Skin of body (tissue), 2 donors: ENCODE data around the gene LPAR4. TPM values are rescaled to one million over a fixed set of nuclear protein-coding genes. Genes with fewer than 3 reads are reported as not detected.
"Not testable (repeated sequence)": the region's sequence is repeated elsewhere in the genome, so short reads cannot be mapped to it uniquely, and the experiment has no call there.

Experiments
- DNase-seq: peaks from one replicate; lab custom pipeline; 2025; lab: John Stamatoyannopoulos, UW
- total RNA-seq: library from RNA; depleted of rRNA; stranded (reverse); fragments of >200 nt; gene quantifications from one replicate; pipeline ENCODE4 v1.2.3, GENCODE V29; 2014

The LPAR4 gene
- 8.0 TPM for total RNA-seq

- peak; percentile 39 for DNase-seq
Observed at GRCh38 chrX:78747489-78747888, at the start of gene LPAR4. Gene LPAR4, plus strand, starts transcription at chrX:78747720. Its CDS starts 7,150 bp downstream, at chrX:78754870.

GRCh38 chrX:78706071-78706470, 41.4 kb upstream of the LPAR4 start:
- peak; percentile 5 for DNase-seq

DNA sequence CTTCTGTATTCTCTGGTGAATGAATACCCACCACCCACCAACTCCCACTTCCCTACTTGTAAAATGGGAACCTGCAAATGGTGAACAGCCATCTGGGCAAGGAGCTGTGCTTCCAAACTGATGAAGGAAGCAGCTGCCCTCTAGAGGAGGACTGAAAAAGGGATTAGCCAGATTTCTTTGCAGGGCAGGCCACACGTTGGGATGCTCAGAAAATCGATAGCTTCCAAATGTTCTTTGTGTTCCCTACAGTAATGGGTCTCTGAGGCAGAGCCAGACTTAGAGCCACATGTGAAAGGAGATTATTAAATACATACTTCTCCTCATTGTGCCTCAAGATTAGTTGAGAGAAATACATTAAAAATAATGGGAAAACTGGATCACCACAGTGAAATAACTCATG, 39.3 kb upstream of the LPAR4 start:
- DNase-seq = peak; percentile 69

- peak; percentile 81 for DNase-seq
Observed at GRCh38 chrX:78708816-78709215, 38.7 kb upstream of the LPAR4 start.

DNA sequence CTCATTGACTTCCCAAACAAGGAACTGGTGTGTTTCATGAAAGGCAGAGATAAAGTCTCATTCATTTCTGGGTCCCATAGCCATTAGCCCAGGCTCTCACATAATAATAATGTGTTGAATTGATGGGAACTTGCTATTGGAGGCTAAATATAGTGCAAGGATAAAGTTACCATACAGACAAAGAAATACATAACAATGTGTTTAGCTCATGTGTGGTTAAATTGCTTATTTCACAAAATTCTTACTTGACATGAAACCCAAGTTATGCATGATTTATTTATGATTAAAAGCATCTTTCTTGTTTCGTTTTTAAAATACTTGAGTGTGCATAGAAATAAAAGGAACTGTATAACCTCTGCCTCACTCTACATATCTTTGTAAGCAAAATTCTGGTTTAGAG, 37.3 kb upstream of the LPAR4 start:
- peak; percentile 31 for DNase-seq

GRCh38 chrX:78712336-78712735, 35.2 kb upstream of the LPAR4 start:
- no peak for DNase-seq

DNA sequence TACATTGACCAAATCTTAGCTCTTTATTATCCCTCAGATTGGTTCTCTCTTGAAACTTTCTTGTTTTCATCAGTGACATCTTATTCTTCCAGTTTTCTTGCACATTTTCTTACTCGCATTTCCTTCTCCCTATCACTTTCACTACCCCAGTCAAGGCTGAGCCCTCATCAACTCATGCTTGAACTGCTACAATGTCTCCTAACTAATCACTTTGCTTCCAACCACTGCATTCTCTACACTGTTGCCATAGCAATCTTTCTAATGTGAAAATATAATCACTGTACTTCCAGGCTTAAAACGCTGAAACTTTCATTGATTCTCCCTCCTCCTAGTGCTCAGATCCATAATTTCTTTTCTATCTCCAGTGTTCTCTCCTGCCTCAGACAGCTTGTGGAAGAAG, 22.2 kb upstream of the LPAR4 start:
- no peak for DNase-seq

- no peak for DNase-seq
Observed at GRCh38 chrX:78746496-78746895, 1.0 kb upstream of the LPAR4 start.

- peak; percentile 35 for DNase-seq
Observed at GRCh38 chrX:78747971-78748370, 451 bp downstream of the LPAR4 start.

DNA sequence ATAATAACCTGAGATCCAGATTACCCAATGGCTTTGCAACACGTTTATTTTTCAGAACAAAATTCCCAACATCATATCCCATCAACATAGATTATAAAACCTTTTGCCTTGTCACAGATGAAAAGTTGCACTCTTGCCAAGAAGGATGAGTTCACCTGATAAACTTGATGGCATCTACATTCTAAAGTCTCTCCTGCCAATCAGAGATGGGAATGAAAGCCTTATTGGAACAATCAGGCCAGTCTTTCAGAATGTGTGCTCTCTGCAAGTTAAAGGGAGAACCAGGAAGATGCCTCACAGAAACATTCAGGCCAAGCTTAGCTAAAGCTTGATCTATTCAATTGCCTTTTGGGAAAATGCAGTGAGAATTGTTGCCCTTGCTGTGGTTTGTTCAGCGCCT, 1.3 kb downstream of the LPAR4 start:
- DNase-seq = no peak

- DNase-seq = no peak
Observed at GRCh38 chrX:78753571-78753970, 6.1 kb downstream of the LPAR4 start.

GRCh38 chrX:78754917-78755316, 7.4 kb downstream of the LPAR4 start:
- DNase-seq = no peak

- no peak for DNase-seq
Observed at GRCh38 chrX:78759081-78759480, 11.6 kb downstream of the LPAR4 start.

DNA sequence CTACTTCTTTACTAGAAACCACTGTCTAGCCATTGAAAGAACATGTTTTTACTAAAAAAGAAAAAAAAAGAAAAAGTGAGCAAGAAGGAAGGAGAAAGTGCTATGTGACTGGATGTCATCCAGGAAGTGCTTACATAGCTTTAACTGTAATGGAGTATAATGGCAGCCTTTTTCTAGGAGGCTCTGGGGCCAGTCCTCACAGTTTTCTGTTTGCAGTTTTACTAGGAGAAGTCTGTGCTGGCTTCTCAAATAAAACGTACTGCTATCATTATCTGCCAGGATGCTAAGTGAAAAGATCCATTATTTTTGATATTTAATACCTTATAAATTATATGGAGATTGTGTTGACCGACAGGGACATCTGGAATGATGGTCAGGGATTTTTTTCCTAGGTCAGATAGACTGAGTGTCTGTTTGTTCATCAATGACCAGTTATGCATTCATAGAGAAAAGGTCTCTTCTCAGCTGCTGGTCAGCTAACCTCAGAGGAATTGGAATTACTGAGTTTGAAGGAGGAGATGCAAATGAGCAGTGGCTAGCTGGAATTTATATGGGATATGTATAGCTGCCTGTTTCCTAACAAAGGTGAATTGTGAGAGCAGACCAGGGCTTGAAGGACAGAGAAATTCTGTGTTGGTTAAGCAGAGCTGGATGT, 21.7 kb downstream of the LPAR4 start:
- no peak for DNase-seq

- no peak for DNase-seq
Observed at GRCh38 chrX:78769946-78770345, 22.4 kb downstream of the LPAR4 start.

- DNase-seq = no peak
Observed at GRCh38 chrX:78796916-78797315, 49.4 kb downstream of the LPAR4 start.

- no peak for DNase-seq
Observed at GRCh38 chrX:78800114-78800513, 52.6 kb downstream of the LPAR4 start.

- DNase-seq = no peak
Observed at GRCh38 chrX:78800694-78801093, 53.2 kb downstream of the LPAR4 start.

DNA sequence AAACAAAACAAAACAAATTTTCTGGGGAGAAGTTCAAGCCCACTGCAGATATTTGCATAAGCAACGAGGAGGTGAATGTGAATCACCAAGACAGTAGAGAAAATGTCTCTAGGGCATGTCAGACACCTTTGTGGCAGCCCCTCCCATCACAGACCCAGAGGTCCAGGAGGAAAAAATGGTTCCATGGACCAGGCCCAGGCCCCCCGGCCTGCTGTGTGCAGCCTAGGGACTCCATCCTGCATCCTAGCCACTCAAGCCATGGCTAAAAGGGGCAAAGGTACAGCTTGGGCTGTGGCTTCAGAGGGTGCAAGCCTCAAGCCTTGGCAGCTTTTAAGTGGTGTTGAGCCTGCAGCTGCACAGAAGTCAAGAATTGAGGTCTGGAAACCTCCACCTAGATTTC, 54.0 kb downstream of the LPAR4 start:
- DNase-seq = no peak

DNA sequence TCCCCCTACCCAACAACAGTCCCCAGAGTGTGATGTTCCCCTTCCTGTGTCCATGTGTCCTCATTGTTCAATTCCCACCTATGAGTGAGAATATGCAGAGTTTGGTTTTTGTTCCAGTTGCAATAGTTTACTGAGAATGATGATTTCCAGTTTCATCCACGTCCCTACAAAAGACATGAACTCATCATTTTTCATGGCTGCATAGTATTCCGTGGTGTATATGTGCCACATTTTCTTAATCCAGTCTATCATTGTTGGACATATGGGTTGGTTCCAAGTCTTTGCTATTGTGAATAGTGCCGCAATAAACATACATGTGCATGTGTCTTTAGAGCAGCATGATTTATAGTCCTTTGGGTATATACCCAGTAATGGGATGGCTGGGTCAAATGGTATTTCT, 55.0 kb downstream of the LPAR4 start:
- not testable (repeated sequence) for DNase-seq
